ENCODE results near the gene HLA-DQB2. TPM values are rescaled to one million over a fixed set of nuclear protein-coding genes. Genes with fewer than 3 reads are reported as not detected.

Gene HLA-DQB2
- total and polyA plus RNA-seq, 2 donors (not counting 3 experiments of a cell fraction or from before 2014, with no cell fraction given), result not detected

DNA sequence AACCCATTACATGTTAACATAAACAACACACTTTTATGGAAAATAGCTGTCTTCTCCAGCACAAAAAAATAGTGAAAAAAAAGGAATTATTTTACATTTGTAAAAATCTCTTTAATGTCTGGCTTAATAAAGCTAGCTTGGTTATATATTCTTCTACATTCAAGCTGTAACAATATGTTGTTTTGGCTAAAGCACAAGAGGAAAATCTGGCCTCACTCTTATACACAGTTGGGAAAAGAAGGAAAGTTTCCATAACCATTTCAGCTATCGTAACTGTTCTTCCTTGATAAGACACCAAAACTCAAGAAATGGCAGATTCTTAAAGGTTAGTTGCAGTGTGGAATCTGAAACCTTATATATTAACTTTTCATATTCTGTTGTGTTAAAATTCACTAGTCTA lies 45.8 kb upstream of the HLA-DQB2 start:
- DNase-seq (ENCODE audit: low read depth, low spot score) (no peak), FAIRE-seq (no peak)
- no peaks in the 10 kb centered on the region for H3K36me3 ChIP-seq (ENCODE audit: control insufficient read depth in 2 of 2, extremely low read depth in 1 of 2, insufficient read depth in 2 of 2, low read length in 2 of 2)
- H3K27ac ChIP-seq (ENCODE audit: insufficient read depth, low read depth, low read length), result no peak overlapping the region
- H2AFZ ChIP-seq (ENCODE audit: low read depth, low read length), result no peak overlapping the region
- CTCF ChIA-PET, result interaction anchor here (0.9 to 2.4 kb wide), 5 partner anchors 10 to 175 kb away, joined by 3 to 11 read pairs (median 5); partner anchors contain the start of gene TAP2
- dilution Hi-C loops (cut with MboI; ENCODE audit: extremely low pct_ligation_motif_present, low sequenced_read_pairs), result no loop called here
- TF ChIP-seq POLR2AphosphoS5 (IDR thresholded peaks at IDR 0.05; ENCODE audit: insufficient read depth, low read depth, low read length) (no peak), POLR2A (IDR thresholded peaks at IDR 0.05; ENCODE audit: low read depth, low read length) (no peak)
- TF ChIP-seq, protein P1, sequence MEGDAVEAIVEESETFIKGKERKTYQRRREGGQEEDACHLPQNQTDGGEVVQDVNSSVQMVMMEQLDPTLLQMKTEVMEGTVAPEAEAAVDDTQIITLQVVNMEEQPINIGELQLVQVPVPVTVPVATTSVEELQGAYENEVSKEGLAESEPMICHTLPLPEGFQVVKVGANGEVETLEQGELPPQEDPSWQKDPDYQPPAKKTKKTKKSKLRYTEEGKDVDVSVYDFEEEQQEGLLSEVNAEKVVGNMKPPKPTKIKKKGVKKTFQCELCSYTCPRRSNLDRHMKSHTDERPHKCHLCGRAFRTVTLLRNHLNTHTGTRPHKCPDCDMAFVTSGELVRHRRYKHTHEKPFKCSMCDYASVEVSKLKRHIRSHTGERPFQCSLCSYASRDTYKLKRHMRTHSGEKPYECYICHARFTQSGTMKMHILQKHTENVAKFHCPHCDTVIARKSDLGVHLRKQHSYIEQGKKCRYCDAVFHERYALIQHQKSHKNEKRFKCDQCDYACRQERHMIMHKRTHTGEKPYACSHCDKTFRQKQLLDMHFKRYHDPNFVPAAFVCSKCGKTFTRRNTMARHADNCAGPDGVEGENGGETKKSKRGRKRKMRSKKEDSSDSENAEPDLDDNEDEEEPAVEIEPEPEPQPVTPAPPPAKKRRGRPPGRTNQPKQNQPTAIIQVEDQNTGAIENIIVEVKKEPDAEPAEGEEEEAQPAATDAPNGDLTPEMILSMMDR (IDR thresholded peaks at IDR 0.05; ENCODE audit: extremely low read depth in 1 of 2, insufficient read depth in 1 of 2, low read depth in 1 of 2, low read length in 2 of 2), result no peak
- H3K4me2 ChIP-seq (ENCODE audit: insufficient read depth, low read length), result no peak overlapping the region
- BruUV-seq (replicated peaks), result no TSS peak
- H3K4me3 ChIP-seq (replicated peaks in 1 of 3; ENCODE audit: insufficient read depth in 1 of 3, low read depth in 1 of 3, low read length in 3 of 3), result no peak overlapping the region
- H3K9me1 ChIP-seq (replicated peaks; ENCODE audit: control insufficient read depth, extremely low read depth, insufficient read depth, low read length), result no peaks in the 10 kb centered on the region
- no peaks in the 10 kb centered on the region for H3K9me3 ChIP-seq (replicated peaks; ENCODE audit: control insufficient read depth, insufficient read depth, low read length)
- no peaks in the 10 kb centered on the region for H4K20me1 ChIP-seq (replicated peaks; ENCODE audit: control insufficient read depth, extremely low read depth, insufficient read depth, low read length)
- no peak overlapping the region for H3K9ac ChIP-seq (replicated peaks; ENCODE audit: extremely low read depth, insufficient read depth, low read length)
- H3K27me3 ChIP-seq (ENCODE audit: control insufficient read depth in 2 of 2, insufficient read depth in 2 of 2, low read length in 2 of 2), result peaks cover 13 to 20% of the 10 kb centered on the region in 2 experiments
- no peaks in the 10 kb centered on the region for H3K79me2 ChIP-seq (ENCODE audit: control insufficient read depth, insufficient read depth, low read length)
- POLR2A ChIA-PET, result no interaction called here
- intact Hi-C loops (cut with micrococcal nuclease), result no loop called here
- no peaks in the 10 kb centered on the region for H3K4me1 ChIP-seq (ENCODE audit: control insufficient read depth, extremely low read depth, insufficient read depth, low read length)

DNA sequence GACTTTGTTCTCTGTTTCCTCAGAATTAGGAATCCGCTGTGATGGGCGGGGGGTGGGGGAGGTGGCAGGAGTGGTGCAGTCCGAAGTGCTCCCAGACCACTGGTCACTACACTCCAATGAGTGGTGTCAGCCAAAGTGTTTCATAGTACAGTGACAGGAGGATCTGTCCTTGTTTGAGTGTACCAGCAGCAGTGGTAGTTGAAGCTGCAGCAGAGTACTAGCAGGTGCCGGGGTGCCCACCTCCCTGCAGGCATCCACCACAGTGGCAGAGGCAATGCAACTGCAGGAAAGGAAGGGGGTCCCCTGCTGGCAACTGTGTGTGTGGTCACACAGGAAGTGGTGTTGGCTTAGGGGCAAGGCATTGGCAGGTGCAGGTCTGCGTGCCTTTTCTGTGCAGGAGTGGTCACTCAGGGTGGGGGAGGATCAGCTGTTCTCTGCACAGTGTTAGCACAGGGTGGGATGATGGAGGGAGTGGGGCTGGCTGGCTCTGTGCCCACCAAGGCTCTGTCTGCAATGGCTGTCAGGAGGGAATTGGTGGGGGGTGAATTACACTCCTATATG lies 43.8 kb upstream of the HLA-DQB2 start:
- Histone ChIP-seq H3K4me3 (replicated peaks in 1 of 3; ENCODE audit: insufficient read depth in 1 of 3, low read depth in 1 of 3, low read length in 3 of 3) (no peak overlapping the region), H3K9me3 (replicated peaks; ENCODE audit: control insufficient read depth, insufficient read depth, low read length) (no peaks in the 10 kb centered on the region), H4K20me1 (replicated peaks; ENCODE audit: control insufficient read depth, extremely low read depth, insufficient read depth, low read length) (no peaks in the 10 kb centered on the region), H3K9ac (replicated peaks; ENCODE audit: extremely low read depth, insufficient read depth, low read length) (no peak overlapping the region), H3K36me3 (ENCODE audit: control insufficient read depth in 2 of 2, extremely low read depth in 1 of 2, insufficient read depth in 2 of 2, low read length in 2 of 2) (no peaks in the 10 kb centered on the region), H3K79me2 (ENCODE audit: control insufficient read depth, insufficient read depth, low read length) (no peaks in the 10 kb centered on the region), H3K27ac (ENCODE audit: insufficient read depth, low read depth, low read length) (no peak overlapping the region), H3K27me3 (ENCODE audit: control insufficient read depth in 2 of 2, insufficient read depth in 2 of 2, low read length in 2 of 2) (peaks cover 13 to 35% of the 10 kb centered on the region in 2 experiments), H2AFZ (ENCODE audit: low read depth, low read length) (no peak overlapping the region), H3K4me2 (ENCODE audit: insufficient read depth, low read length) (no peak overlapping the region), H3K4me1 (ENCODE audit: control insufficient read depth, extremely low read depth, insufficient read depth, low read length) (no peaks in the 10 kb centered on the region), H3K9me1 (replicated peaks; ENCODE audit: control insufficient read depth, extremely low read depth, insufficient read depth, low read length) (no peaks in the 10 kb centered on the region)
- intact Hi-C loops (cut with micrococcal nuclease), result no loop called here
- no peak for FAIRE-seq
- POLR2A ChIA-PET, result no interaction called here
- BruUV-seq (replicated peaks), result no TSS peak
- TF ChIP-seq MYC (IDR thresholded peaks at IDR 0.05; ENCODE audit: low read depth, low read length) (no peak), FOS (IDR thresholded peaks at IDR 0.05; ENCODE audit: borderline replicate concordance, insufficient read depth, low read length) (no peak), EZH2 (IDR thresholded peaks at IDR 0.05; ENCODE audit: borderline replicate concordance, low read depth, low read length, severe bottlenecking) (no peak), POLR2A (IDR thresholded peaks at IDR 0.05; ENCODE audit: low read depth, low read length) (no peak), JUN (IDR thresholded peaks at IDR 0.05; ENCODE audit: borderline replicate concordance, insufficient read depth, insufficient read length, low read depth) (no peak), POLR2AphosphoS5 (IDR thresholded peaks at IDR 0.05; ENCODE audit: insufficient read depth, low read depth, low read length) (no peak), GATA2 (IDR thresholded peaks at IDR 0.05; ENCODE audit: insufficient read depth, insufficient read length, low read depth, low read length) (no peak)
- TF ChIP-seq, protein P1 (IDR thresholded peaks at IDR 0.05; ENCODE audit: extremely low read depth in 1 of 2, insufficient read depth in 1 of 2, low read depth in 1 of 2, low read length in 2 of 2), result no peak
- TF ChIP-seq, protein P2, sequence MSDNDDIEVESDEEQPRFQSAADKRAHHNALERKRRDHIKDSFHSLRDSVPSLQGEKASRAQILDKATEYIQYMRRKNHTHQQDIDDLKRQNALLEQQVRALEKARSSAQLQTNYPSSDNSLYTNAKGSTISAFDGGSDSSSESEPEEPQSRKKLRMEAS (IDR thresholded peaks at IDR 0.05; ENCODE audit: insufficient read depth, insufficient read length), result no peak
- CTCF ChIA-PET, result interaction anchor here (2.4 kb wide), 1 partner anchor 61 kb away, joined by 11 read pairs; no protein-coding TSS in a partner anchor
- dilution Hi-C loops (cut with MboI; ENCODE audit: extremely low pct_ligation_motif_present, low sequenced_read_pairs), result no loop called here
- DNase-seq (ENCODE audit: low read depth, low spot score), result no peak
